ENCODE data around the gene TPK1. TPM values are rescaled to one million over a fixed set of nuclear protein-coding genes. Genes with fewer than 3 reads are reported as not detected.

Gene TPK1
- total RNA-seq, 1 donor from 2014 or later: 20.0 TPM

DNA sequence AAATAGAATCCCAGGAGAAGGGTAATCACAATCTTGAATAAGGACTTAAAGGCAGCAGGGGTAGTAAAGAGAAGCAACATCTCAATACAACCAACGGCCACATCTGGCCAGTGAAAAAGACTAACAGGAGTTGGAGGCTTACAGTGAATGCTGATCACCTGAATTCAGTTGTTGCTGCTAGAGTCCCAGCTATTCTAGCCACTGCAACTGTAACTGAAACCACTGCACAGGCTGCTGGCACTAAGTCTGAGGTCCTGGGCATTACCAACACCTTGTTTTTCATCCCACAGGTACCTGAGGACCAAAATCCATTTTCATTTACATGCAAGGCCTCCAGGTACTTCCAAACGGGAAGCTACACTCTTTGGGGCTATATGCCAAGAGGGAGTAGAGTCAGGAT, 44.4 kb downstream of the TPK1 start:
- Mint-ChIP-seq H3K27ac (no peak overlapping the region), H3K27me3 (no peaks in the 10 kb centered on the region), H3K9me3 (no peaks in the 10 kb centered on the region), H3K36me3 (ENCODE audit: low read depth) (no peaks in the 10 kb centered on the region), H3K4me3 (no peak overlapping the region), H3K4me1 (peaks cover 2% of the 10 kb centered on the region)
- no peak for ATAC-seq (ENCODE audit: low read depth)
- intact Hi-C loops (cut with micrococcal nuclease): no loop called here
- CTCF ChIA-PET: no interaction called here
- DNase-seq: no peak
- TF ChIP-seq, protein P1, sequence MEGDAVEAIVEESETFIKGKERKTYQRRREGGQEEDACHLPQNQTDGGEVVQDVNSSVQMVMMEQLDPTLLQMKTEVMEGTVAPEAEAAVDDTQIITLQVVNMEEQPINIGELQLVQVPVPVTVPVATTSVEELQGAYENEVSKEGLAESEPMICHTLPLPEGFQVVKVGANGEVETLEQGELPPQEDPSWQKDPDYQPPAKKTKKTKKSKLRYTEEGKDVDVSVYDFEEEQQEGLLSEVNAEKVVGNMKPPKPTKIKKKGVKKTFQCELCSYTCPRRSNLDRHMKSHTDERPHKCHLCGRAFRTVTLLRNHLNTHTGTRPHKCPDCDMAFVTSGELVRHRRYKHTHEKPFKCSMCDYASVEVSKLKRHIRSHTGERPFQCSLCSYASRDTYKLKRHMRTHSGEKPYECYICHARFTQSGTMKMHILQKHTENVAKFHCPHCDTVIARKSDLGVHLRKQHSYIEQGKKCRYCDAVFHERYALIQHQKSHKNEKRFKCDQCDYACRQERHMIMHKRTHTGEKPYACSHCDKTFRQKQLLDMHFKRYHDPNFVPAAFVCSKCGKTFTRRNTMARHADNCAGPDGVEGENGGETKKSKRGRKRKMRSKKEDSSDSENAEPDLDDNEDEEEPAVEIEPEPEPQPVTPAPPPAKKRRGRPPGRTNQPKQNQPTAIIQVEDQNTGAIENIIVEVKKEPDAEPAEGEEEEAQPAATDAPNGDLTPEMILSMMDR (IDR thresholded peaks at IDR 0.05): no peak
- POLR2A ChIA-PET: no interaction called here

- TF ChIP-seq, protein P1 (IDR thresholded peaks at IDR 0.05): no peak
- no peaks in the 10 kb centered on the region for H3K9me3 Mint-ChIP-seq
- ChIA-PET CTCF (interaction anchor here (1.2 kb wide), 1 partner anchor 49 kb away, joined by 3 read pairs; the partner anchor contains the start of gene TPK1), POLR2A (no interaction called here)
- no peaks in the 10 kb centered on the region for H3K27me3 Mint-ChIP-seq
- no peak overlapping the region for H3K27ac Mint-ChIP-seq
- H3K36me3 Mint-ChIP-seq (ENCODE audit: low read depth): no peaks in the 10 kb centered on the region
- H3K4me1 Mint-ChIP-seq: peaks cover 4% of the 10 kb centered on the region
- DNase-seq (no peak), ATAC-seq (ENCODE audit: low read depth) (no peak)
- no peak overlapping the region for H3K4me3 Mint-ChIP-seq
- intact Hi-C loops (cut with micrococcal nuclease): loop anchor here (2.0 to 5.0 kb wide), 2 partner anchors 14 to 65 kb away; no protein-coding TSS in a partner anchor
Observed at GRCh38 chr7:144787127-144787526, 48.7 kb downstream of the TPK1 start.

GRCh38 chr7:144786522-144786921, 49.3 kb downstream of the TPK1 start:
- Mint-ChIP-seq H3K36me3 (ENCODE audit: low read depth) (no peaks in the 10 kb centered on the region), H3K4me3 (no peak overlapping the region), H3K9me3 (no peaks in the 10 kb centered on the region), H3K27me3 (no peaks in the 10 kb centered on the region), H3K4me1 (peaks cover 4% of the 10 kb centered on the region), H3K27ac (no peak overlapping the region)
- ATAC-seq (ENCODE audit: low read depth): peak; percentile 34
- ChIA-PET CTCF (interaction anchor here (0.6 to 1.2 kb wide), 3 partner anchors 26 to 238 kb away, joined by 3 read pairs; partner anchors contain the start of gene TPK1), POLR2A (no interaction called here)
- intact Hi-C loops (cut with micrococcal nuclease): loop anchor here (1.0 to 5.0 kb wide), 3 partner anchors 14 to 66 kb away; no protein-coding TSS in a partner anchor
- no peak for DNase-seq
- TF ChIP-seq, protein P1 (IDR thresholded peaks at IDR 0.05): no peak

GRCh38 chr7:144786079-144786478, 49.8 kb downstream of the TPK1 start:
- Mint-ChIP-seq H3K27ac (no peak overlapping the region), H3K9me3 (no peaks in the 10 kb centered on the region), H3K4me1 (peaks cover 4% of the 10 kb centered on the region), H3K27me3 (no peaks in the 10 kb centered on the region), H3K36me3 (ENCODE audit: low read depth) (no peaks in the 10 kb centered on the region), H3K4me3 (no peak overlapping the region)
- ChIA-PET POLR2A (no interaction called here), CTCF (interaction anchor here (0.6 to 1.4 kb wide), 4 partner anchors 27 to 237 kb away, joined by 3 to 7 read pairs (median 3); partner anchors contain the start of gene TPK1)
- DNase-seq (no peak), ATAC-seq (ENCODE audit: low read depth) (no peak)
- intact Hi-C loops (cut with micrococcal nuclease): loop anchor here (1.0 to 5.0 kb wide), 3 partner anchors 15 to 66 kb away; no protein-coding TSS in a partner anchor
- TF ChIP-seq, protein P1 (IDR thresholded peaks at IDR 0.05): no peak

GRCh38 chr7:144785521-144785920, 50.3 kb downstream of the TPK1 start:
- TF ChIP-seq, protein P1 (IDR thresholded peaks at IDR 0.05): no peak
- CTCF ChIA-PET: interaction anchor here (0.9 to 1.4 kb wide), 2 partner anchors 50 to 70 kb away, joined by 3 to 7 read pairs; partner anchors contain the start of gene TPK1
- DNase-seq: no peak
- Mint-ChIP-seq H3K9me3 (no peaks in the 10 kb centered on the region), H3K4me3 (no peak overlapping the region), H3K27me3 (no peaks in the 10 kb centered on the region), H3K36me3 (ENCODE audit: low read depth) (no peaks in the 10 kb centered on the region), H3K4me1 (peaks cover 4% of the 10 kb centered on the region), H3K27ac (no peak overlapping the region)
- intact Hi-C loops (cut with micrococcal nuclease): loop anchor here (5.0 kb wide), 1 partner anchor 67 kb away; no protein-coding TSS in a partner anchor
- no peak for ATAC-seq (ENCODE audit: low read depth)
- POLR2A ChIA-PET: no interaction called here
